ENCODE measurements around the gene DUSP8. TPM values are rescaled to one million over a fixed set of nuclear protein-coding genes. Genes with fewer than 3 reads are reported as not detected.

Gene DUSP8
- total RNA-seq, 2 experiments from 2014 or later, result not detected

DNA sequence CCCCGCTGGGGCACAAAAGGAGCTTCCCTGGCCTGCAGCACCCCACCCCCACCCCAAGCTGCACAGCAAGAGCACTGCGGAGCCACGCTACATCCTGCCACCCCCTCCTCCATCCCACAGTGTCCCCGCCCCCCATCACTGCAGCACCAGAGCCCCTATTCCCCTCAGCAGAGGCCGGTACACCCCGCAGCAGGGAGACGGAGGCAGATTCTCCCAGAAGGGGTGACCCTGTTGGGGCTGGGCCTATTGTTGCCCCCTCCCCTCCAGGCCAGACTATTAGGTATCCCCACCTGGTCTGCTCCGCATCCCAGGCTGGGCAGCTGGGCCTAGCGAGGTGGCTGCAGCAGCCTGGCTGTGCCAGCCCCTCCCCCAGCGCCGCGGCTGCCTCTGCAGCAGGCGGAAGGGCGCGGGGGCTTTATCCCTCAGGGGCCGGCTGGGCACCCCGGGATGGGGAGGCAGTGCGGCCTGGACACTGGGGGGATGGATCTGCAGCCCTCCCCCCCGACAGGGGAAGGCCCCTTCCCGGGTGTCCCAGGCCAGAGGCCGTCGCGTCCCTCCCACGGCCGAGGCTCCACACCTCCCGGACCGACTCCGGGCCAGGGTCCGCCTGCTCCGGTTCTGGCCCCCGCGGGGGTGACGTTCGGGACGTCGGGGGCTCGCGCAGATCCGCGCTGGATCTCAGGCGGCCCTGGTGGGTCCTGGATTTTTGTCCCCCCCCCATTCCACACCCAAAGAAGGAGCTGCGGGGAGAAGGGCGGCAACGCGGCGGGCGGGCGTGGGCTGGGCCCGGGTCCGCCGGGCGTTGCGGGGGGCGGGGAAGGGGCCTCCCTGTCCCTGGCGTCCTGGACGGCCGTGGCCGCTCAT lies 943 bp downstream of the DUSP8 start:
- H3K36me3 ChIP-seq (ENCODE audit: insufficient read depth, low read length), result no peaks in the 10 kb centered on the region
- no TSS peak for BruUV-seq (replicated peaks)
- no peak for DNase-seq (ENCODE audit: low spot score)
- H3K4me1 ChIP-seq (ENCODE audit: insufficient read depth, low read length, poor library complexity, severe bottlenecking), result peaks cover 13% of the 10 kb centered on the region
- intact Hi-C loops (cut with micrococcal nuclease; ENCODE audit: unreplicated experiment), result loop anchor here (10.0 kb wide), 1 partner anchor 366 kb away; no protein-coding TSS in a partner anchor
- no peaks in the 10 kb centered on the region for H4K20me1 ChIP-seq (ENCODE audit: insufficient read depth, low read length)
- CTCF ChIA-PET (ENCODE audit: unreplicated experiment), result no interaction called here
- no peak overlapping the region for H3K4me3 ChIP-seq (ENCODE audit: low read depth, low read length, poor library complexity, severe bottlenecking)
- H3K9me2 ChIP-seq (ENCODE audit: insufficient read depth, low read length), result no peaks in the 10 kb centered on the region
- no peak overlapping the region for H3K27ac ChIP-seq (ENCODE audit: low read depth, low read length, poor library complexity, severe bottlenecking)
- POLR2A ChIA-PET, result no interaction called here
- H3K9me3 ChIP-seq (ENCODE audit: low read length), result no peaks in the 10 kb centered on the region
- no peak overlapping the region; the same call in 1 of the 2 replicates for H3K4me2 ChIP-seq (ENCODE audit: low read length)
- no peaks in the 10 kb centered on the region for H3K79me2 ChIP-seq (ENCODE audit: insufficient read depth, low read depth, low read length)
- TF ChIP-seq, protein P1, sequence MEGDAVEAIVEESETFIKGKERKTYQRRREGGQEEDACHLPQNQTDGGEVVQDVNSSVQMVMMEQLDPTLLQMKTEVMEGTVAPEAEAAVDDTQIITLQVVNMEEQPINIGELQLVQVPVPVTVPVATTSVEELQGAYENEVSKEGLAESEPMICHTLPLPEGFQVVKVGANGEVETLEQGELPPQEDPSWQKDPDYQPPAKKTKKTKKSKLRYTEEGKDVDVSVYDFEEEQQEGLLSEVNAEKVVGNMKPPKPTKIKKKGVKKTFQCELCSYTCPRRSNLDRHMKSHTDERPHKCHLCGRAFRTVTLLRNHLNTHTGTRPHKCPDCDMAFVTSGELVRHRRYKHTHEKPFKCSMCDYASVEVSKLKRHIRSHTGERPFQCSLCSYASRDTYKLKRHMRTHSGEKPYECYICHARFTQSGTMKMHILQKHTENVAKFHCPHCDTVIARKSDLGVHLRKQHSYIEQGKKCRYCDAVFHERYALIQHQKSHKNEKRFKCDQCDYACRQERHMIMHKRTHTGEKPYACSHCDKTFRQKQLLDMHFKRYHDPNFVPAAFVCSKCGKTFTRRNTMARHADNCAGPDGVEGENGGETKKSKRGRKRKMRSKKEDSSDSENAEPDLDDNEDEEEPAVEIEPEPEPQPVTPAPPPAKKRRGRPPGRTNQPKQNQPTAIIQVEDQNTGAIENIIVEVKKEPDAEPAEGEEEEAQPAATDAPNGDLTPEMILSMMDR (conservative IDR thresholded peaks at IDR 0.05; ENCODE audit: low read length), result no peak
- TF ChIP-seq EZH2phosphoT487 (IDR thresholded peaks at IDR 0.05; ENCODE audit: borderline replicate concordance, low read depth, low read length), result no peak
- H2AFZ ChIP-seq (ENCODE audit: low read length), result no peak overlapping the region

DNA sequence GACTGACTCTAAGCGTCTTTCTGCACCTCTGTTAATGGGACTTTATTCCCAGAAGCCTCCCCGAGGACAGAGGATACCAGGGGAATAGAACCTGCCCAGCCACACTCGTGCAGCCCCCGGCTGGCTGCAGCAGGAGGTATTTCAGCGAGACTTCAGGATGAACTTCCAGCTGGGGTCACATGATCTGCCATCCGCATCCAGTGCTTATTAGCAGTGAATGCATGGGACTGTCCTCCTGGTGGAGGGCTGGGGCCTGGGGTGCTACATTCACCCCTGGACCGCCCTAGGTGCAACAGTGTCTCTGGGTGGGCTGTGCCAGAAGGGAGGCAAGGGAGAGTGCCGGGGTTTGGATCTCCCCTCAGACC lies 1.6 kb downstream of the DUSP8 start:
- TF ChIP-seq EZH2phosphoT487 (IDR thresholded peaks at IDR 0.05; ENCODE audit: borderline replicate concordance, low read depth, low read length), result no peak
- TF ChIP-seq, protein P1 (conservative IDR thresholded peaks at IDR 0.05; ENCODE audit: low read length), result no peak
- H3K79me2 ChIP-seq (ENCODE audit: insufficient read depth, low read depth, low read length), result no peaks in the 10 kb centered on the region
- BruUV-seq (replicated peaks), result no TSS peak
- no peaks in the 10 kb centered on the region for H4K20me1 ChIP-seq (ENCODE audit: insufficient read depth, low read length)
- CTCF ChIA-PET (ENCODE audit: unreplicated experiment), result no interaction called here
- POLR2A ChIA-PET, result no interaction called here
- no peak overlapping the region for H3K27ac ChIP-seq (ENCODE audit: low read depth, low read length, poor library complexity, severe bottlenecking)
- H3K4me2 ChIP-seq (ENCODE audit: low read length), result no peak overlapping the region
- intact Hi-C loops (cut with micrococcal nuclease; ENCODE audit: unreplicated experiment), result loop anchor here (10.0 kb wide), 1 partner anchor 366 kb away; no protein-coding TSS in a partner anchor
- peaks cover 13% of the 10 kb centered on the region for H3K4me1 ChIP-seq (ENCODE audit: insufficient read depth, low read length, poor library complexity, severe bottlenecking)
- no peaks in the 10 kb centered on the region for H3K36me3 ChIP-seq (ENCODE audit: insufficient read depth, low read length)
- H3K4me3 ChIP-seq (ENCODE audit: low read depth, low read length, poor library complexity, severe bottlenecking), result no peak overlapping the region
- H3K9me2 ChIP-seq (ENCODE audit: insufficient read depth, low read length), result no peaks in the 10 kb centered on the region
- no peak overlapping the region for H2AFZ ChIP-seq (ENCODE audit: low read length)
- DNase-seq (ENCODE audit: low spot score), result no peak
- H3K9me3 ChIP-seq (ENCODE audit: low read length), result no peaks in the 10 kb centered on the region

DNA sequence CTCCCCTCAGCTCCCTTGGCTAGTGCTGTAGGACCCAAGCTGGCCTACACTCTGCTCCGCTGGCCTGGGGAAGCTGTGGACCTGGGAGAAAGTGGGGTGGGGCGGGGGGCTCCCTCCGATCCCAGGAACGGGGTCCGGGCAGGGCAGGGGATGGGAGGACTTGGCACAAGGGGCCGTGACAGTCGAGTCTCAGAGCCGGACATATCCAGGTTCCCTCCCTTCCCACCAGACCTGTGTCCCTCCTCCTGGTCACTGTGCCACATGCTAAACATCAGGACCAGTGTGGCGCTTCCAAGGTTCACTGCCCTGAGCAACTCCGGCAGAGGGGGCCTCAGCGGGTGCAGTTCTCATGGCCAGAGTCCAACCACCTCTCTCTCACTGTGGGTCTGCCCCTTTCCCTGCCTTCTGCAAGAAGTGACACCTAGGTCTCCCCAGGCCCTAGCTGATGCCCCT lies 2.0 kb downstream of the DUSP8 start:
- Histone ChIP-seq H3K36me3 (ENCODE audit: insufficient read depth, low read length) (no peaks in the 10 kb centered on the region), H4K20me1 (ENCODE audit: insufficient read depth, low read length) (no peaks in the 10 kb centered on the region), H3K27ac (ENCODE audit: low read depth, low read length, poor library complexity, severe bottlenecking) (no peak overlapping the region), H3K79me2 (ENCODE audit: insufficient read depth, low read depth, low read length) (no peaks in the 10 kb centered on the region), H3K4me1 (ENCODE audit: insufficient read depth, low read length, poor library complexity, severe bottlenecking) (peaks cover 13% of the 10 kb centered on the region), H2AFZ (ENCODE audit: low read length) (no peak overlapping the region), H3K4me2 (ENCODE audit: low read length) (no peak overlapping the region), H3K9me3 (ENCODE audit: low read length) (no peaks in the 10 kb centered on the region), H3K4me3 (ENCODE audit: low read depth, low read length, poor library complexity, severe bottlenecking) (no peak overlapping the region), H3K9me2 (ENCODE audit: insufficient read depth, low read length) (no peaks in the 10 kb centered on the region)
- CTCF ChIA-PET (ENCODE audit: unreplicated experiment), result no interaction called here
- TF ChIP-seq EZH2phosphoT487 (IDR thresholded peaks at IDR 0.05; ENCODE audit: borderline replicate concordance, low read depth, low read length), result no peak
- TF ChIP-seq, protein P1 (conservative IDR thresholded peaks at IDR 0.05; ENCODE audit: low read length), result no peak
- intact Hi-C loops (cut with micrococcal nuclease; ENCODE audit: unreplicated experiment), result loop anchor here (10.0 kb wide), 1 partner anchor 365 kb away; no protein-coding TSS in a partner anchor
- POLR2A ChIA-PET, result no interaction called here
- no peak for DNase-seq (ENCODE audit: low spot score)
- BruUV-seq (replicated peaks), result no TSS peak
